Epithelial cell of esophagus (primary cell): Measurements from ENCODE around the gene FASTKD1.
"Not testable (repeated sequence)": the region's sequence is repeated elsewhere in the genome, so short reads cannot be mapped to it uniquely, and the experiment has no call there.

Source experiments
- DNase-seq: peaks from one replicate; pipeline ENCODE4 v3.0.0; 2010; ENCODE audit warnings: low read depth
- H3K4me3 ChIP-seq: 2 replicates; pipeline ENCODE4 v1.5.1; 2011; ENCODE audit warnings: mild to moderate bottlenecking, low read length, control low read depth
- TF ChIP-seq, protein P1 (sequence below): IDR thresholded peaks from 2 replicates; pipeline ENCODE4 v1.5.1; 2011; ENCODE audit warnings: low read depth, mild to moderate bottlenecking, low read length, control low read depth, inconsistent platforms; ENCODE audit not compliant: insufficient read depth; ENCODE audit errors: missing control alignments

The FASTKD1 gene

DNA sequence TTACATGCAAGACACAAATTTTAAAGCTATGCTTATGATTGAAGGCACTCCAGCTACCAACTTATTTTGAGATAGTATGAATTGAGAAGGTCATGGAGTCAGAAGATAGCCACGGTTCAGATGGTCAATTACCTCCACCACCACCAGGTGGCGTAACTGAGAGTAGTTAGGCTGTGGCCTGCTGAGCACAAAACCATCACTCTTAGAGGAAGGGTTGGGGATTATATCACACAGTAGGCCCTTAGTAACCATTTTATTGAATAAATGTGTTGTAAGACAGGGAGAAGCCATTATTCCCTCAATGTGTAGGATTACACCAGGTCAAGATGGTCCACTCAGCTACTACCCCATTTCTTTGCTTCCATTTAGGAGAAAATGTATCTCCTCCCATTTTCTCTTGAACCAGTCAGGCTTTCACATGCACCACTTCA is 45.4 kb downstream of the FASTKD1 start:
- TF ChIP-seq, protein P1, sequence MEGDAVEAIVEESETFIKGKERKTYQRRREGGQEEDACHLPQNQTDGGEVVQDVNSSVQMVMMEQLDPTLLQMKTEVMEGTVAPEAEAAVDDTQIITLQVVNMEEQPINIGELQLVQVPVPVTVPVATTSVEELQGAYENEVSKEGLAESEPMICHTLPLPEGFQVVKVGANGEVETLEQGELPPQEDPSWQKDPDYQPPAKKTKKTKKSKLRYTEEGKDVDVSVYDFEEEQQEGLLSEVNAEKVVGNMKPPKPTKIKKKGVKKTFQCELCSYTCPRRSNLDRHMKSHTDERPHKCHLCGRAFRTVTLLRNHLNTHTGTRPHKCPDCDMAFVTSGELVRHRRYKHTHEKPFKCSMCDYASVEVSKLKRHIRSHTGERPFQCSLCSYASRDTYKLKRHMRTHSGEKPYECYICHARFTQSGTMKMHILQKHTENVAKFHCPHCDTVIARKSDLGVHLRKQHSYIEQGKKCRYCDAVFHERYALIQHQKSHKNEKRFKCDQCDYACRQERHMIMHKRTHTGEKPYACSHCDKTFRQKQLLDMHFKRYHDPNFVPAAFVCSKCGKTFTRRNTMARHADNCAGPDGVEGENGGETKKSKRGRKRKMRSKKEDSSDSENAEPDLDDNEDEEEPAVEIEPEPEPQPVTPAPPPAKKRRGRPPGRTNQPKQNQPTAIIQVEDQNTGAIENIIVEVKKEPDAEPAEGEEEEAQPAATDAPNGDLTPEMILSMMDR: peak; percentile 90
- no peak overlapping the region for H3K4me3 ChIP-seq
- DNase-seq: peak; percentile 67

DNA sequence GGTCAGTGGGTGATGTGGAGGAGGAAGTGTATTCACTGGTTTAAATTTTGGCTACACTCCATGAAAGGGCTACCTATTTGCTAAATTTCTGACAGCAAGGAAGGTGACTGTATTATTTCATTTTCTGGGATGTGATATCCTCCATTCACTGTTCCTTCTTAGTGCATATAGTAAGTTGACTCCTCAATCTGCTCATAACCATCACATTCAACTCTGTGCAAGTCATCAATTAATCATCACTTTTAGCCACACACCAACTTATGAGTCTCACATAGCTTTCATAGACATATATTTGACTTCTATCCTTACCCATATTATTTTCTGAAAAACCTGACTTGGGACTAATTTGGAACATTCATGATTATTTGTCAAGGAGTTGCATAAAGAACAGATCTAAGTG is 47.2 kb downstream of the FASTKD1 start:
- no peak overlapping the region for H3K4me3 ChIP-seq
- TF ChIP-seq, protein P1: no peak
- DNase-seq: peak; percentile 54

DNA sequence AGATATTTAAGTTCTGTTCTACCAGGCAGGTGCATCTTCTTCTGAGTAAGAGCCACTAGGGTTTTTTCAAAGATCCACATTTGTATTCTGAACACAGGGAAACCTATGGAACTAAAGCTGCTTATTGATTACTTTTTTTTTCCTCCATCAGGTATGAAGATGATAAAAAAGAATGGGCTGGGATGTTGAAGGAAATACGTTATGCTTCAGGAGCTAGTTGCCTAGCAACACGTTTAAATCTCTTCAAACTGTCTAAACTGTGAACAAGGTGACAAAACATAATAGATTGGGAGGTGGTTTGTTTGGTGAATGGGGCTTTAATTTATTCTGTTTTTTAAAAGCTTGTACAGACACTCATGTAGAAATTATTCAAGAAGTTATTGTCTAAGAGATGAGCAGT is 48.2 kb downstream of the FASTKD1 start:
- no peak for DNase-seq
- TF ChIP-seq, protein P1: no peak
- H3K4me3 ChIP-seq: no peak overlapping the region

DNA sequence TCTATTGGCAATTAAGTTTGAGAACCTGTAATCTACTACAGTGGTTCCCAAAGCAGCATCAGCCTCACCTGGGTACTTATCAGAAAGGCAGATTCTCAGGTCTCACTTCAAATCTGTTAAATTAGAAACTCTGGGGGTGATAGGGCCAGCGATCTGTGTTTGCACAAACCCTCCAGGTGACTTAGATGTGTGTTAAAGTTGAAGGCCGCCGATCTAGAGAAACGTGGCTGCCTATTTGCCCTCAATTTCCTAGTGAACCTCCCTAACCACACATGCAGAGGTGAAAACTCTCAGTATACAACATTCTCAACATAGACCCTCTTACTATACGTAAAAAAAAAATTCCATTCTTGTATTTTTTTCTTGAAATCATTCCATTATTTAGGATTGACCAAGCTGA is 50.0 kb downstream of the FASTKD1 start:
- H3K4me3 ChIP-seq: no peak overlapping the region
- TF ChIP-seq, protein P1: no peak
- DNase-seq: no peak

DNA sequence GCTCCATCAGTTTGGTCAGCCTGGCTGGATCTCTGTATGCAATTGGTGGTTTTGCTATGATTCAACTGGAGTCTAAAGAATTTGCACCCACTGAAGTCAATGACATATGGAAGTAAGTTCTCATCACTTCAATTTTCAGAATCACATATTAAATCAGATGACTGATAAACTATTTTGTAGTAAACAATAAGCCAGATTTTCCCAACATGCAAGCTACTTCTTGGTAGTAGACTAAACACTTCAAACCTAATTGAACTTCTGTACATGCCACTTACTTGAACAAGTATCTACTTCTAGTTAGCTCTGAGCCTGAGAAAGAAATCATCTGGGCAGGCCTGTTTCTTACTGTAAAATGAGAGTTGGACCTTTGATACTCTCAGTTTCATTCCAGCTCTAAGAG is 52.8 kb downstream of the FASTKD1 start:
- no peak overlapping the region for H3K4me3 ChIP-seq
- no peak for DNase-seq
- TF ChIP-seq, protein P1: no peak

DNA sequence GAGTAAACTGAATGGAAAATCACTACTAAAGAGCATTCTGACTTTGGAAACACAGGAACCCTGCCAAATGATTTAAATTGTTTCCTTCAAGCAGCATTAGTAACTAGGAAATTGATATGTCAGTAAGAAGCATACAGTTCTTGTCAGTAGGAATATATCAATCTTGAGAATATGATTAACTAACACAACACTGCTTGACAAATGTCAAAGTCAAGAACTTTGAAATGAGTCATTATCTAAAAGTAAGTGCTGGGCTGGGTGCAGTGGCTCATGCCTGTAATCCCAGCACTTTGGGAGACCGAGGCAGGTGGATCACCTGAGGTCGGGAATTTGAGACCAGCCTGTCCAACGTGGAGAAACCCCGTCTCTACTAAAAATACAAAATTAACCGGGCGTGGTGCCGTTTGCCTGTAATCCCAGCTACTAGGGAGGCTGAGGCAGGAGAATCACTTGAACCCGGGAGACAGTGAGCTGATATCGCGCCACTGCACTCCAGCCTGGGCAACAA is 57.1 kb downstream of the FASTKD1 start:
- not testable (repeated sequence) for H3K4me3 ChIP-seq
- peak; percentile 14 for DNase-seq

DNA sequence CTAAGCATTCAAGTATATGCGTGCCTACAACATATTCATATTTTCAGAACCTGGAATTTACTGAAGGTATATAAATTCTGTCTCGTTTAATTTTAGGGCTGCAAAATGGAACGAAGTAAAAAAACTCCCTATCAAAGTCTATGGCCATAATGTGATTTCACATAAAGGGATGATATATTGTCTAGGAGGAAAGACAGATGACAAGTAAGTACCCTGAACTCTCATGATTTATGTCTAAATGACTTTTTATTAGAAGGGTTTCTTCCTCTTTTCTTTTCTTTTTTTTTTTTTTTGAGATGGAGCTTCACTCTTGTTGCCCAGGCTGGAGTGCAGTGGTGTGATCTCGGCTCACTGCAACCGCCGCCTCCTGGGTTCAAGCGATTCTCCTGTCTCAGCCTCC is 58.9 kb downstream of the FASTKD1 start:
- not testable (repeated sequence) for DNase-seq, H3K4me3 ChIP-seq

DNA sequence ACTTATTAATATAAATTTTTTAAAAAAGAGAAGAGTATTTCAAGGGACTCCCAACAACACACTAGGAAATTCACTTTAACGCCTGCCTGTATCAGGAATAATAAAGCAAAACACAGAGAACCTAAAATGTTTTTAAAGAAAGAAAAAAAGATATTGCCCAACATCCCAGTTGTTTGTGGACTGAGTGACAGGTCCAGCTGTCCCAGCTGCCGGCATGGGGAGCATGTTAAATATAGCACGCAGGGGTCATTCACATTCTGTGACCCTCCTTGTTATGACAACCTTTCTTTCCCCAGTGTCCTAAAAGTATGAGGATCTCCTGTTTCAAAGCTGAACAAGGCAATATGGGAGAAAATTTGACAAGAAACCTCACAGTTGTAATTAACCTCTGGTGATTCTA is 59.7 kb downstream of the FASTKD1 start:
- no peak overlapping the region for H3K4me3 ChIP-seq
- no peak for DNase-seq
- TF ChIP-seq, protein P1: no peak
